Posterior cingulate gyrus (tissue), 11 donors: Measurements from ENCODE around the gene CILP2.
A peak's percentile ranks its signal among the peaks of the same experiment; 100 is the strongest.

Experiments used
- DNase-seq, 10 donors: peaks; one replicate each; pipeline versions ENCODE4 v3.0.0 to v3.0.0-alpha.2; 2020 to 2021; ENCODE audit warnings: mixed read lengths in 3 of 10
- intact Hi-C: fragments of 100-400 bp; cut with DNase I; formaldehyde crosslinking; loops from one replicate; pipeline ENCODE4 v1.15.1; 2023

CILP2 gene

GRCh38 chr19:19527674-19528625, 10.1 kb upstream of the CILP2 start:
- intact Hi-C loops: no loop called here

GRCh38 chr19:19528721-19529490, 9.2 kb upstream of the CILP2 start, which contains the start of gene YJEFN3:
Gene YJEFN3, plus strand, starts transcription at chr19:19528911. Its CDS starts 22 bp downstream, at chr19:19528933.
- intact Hi-C loops: no loop called here
- peak; percentile 46 to 98 (median 84) for DNase-seq

More at GRCh38 chr19:19527674-19528625, 10.1 kb upstream of the CILP2 start:
- DNase-seq: no peak

- DNase-seq: peak in 1 of 10 donors; percentile 63
- intact Hi-C loops: no loop called here
Measured at GRCh38 chr19:19529783-19530422, 8.2 kb upstream of the CILP2 start.

- intact Hi-C loops: no loop called here
- DNase-seq: peak in 4 of 10 donors; percentile 45 to 90 (median 72)
Measured at GRCh38 chr19:19530423-19530804, 7.7 kb upstream of the CILP2 start.

GRCh38 chr19:19530889-19531288, 7.2 kb upstream of the CILP2 start:
- intact Hi-C loops: no loop called here
- DNase-seq: peak in 1 of 10 donors; percentile 72

GRCh38 chr19:19531951-19532805, 5.9 kb upstream of the CILP2 start:
- intact Hi-C loops: loop anchor here (1.0 kb wide), 1 partner anchor 112 kb away; no protein-coding TSS in a partner anchor
- peak; percentile 77 to 98 (median 90) for DNase-seq

- DNase-seq: no peak
Measured at GRCh38 chr19:19532806-19533701, 5.0 kb upstream of the CILP2 start.

GRCh38 chr19:19533841-19534240, 4.2 kb upstream of the CILP2 start:
- intact Hi-C loops: no loop called here
- no peak for DNase-seq

More at GRCh38 chr19:19532806-19533701, 5.0 kb upstream of the CILP2 start:
- intact Hi-C loops: loop anchor here (1.0 kb wide), 1 partner anchor 111 kb away; no protein-coding TSS in a partner anchor

- DNase-seq: peak in 1 of 10 donors; percentile 81
Measured at GRCh38 chr19:19534556-19535265, 3.4 kb upstream of the CILP2 start.

GRCh38 chr19:19535311-19536191, 2.5 kb upstream of the CILP2 start:
- DNase-seq: peak in 1 of 10 donors; percentile 72

More at GRCh38 chr19:19534556-19535265, 3.4 kb upstream of the CILP2 start:
- intact Hi-C loops: no loop called here

GRCh38 chr19:19537075-19538048, 703 bp upstream of the CILP2 start:
- DNase-seq: peak in 2 of 10 donors; percentile 78 to 79

More at GRCh38 chr19:19535311-19536191, 2.5 kb upstream of the CILP2 start:
- intact Hi-C loops: no loop called here

GRCh38 chr19:19538785-19539166, 711 bp downstream of the CILP2 start:
- intact Hi-C loops: no loop called here
- DNase-seq: no peak

More at GRCh38 chr19:19537075-19538048, 703 bp upstream of the CILP2 start:
- intact Hi-C loops: no loop called here

- intact Hi-C loops: no loop called here
- DNase-seq: peak in 1 of 10 donors; percentile 80
Measured at GRCh38 chr19:19539698-19540063, 1.6 kb downstream of the CILP2 start.

- no peak for DNase-seq
- intact Hi-C loops: no loop called here
Measured at GRCh38 chr19:19540064-19540714, 2.1 kb downstream of the CILP2 start.
